Osteoblast (primary cell): ENCODE measurements around the gene CDCA4. TPM values are rescaled to one million over a fixed set of nuclear protein-coding genes. Genes with fewer than 3 reads are reported as not detected.

Experiments used
- DNase-seq: peaks from one replicate; pipeline ENCODE4 v3.0.0; 2011; ENCODE audit warnings: low spot score, mixed read lengths; ENCODE audit not compliant: insufficient read length; ENCODE audit errors: missing footprints
- H2AFZ ChIP-seq: 2 replicates; pipeline ENCODE4 v1.6.0; 2011; ENCODE audit warnings: mild to moderate bottlenecking, low read length
- H3K27ac ChIP-seq: 2 replicates; pipeline ENCODE4 v1.5.1; 2011; ENCODE audit warnings: mild to moderate bottlenecking, low read depth, low read length, moderate library complexity
- H3K27me3 ChIP-seq: 2 replicates; pipeline ENCODE4 v1.6.0; 2012; ENCODE audit warnings: mild to moderate bottlenecking, control low read depth, inconsistent platforms, low read length, moderate library complexity; ENCODE audit not compliant: insufficient read depth
- H3K36me3 ChIP-seq: 2 replicates; pipeline ENCODE4 v1.5.1; 2011; ENCODE audit warnings: mild to moderate bottlenecking, low read length, control low read depth, moderate library complexity; ENCODE audit not compliant: insufficient read depth
- H3K4me1 ChIP-seq: 2 replicates; pipeline ENCODE4 v1.5.1; 2011; ENCODE audit warnings: mild to moderate bottlenecking, low read length, control low read depth, moderate library complexity; ENCODE audit not compliant: insufficient read depth
- H3K4me2 ChIP-seq: 2 replicates; pipeline ENCODE4 v1.6.0; 2011; ENCODE audit warnings: mild to moderate bottlenecking, low read length; ENCODE audit not compliant: insufficient read depth
- H3K4me3 ChIP-seq: fragments of 200-600 bp; sonication (generic); 3 replicates; pipeline ENCODE4 v1.5.1; 2012; ENCODE audit warnings: mild to moderate bottlenecking, low read length, inconsistent platforms; ENCODE audit not compliant: insufficient read depth
- H3K79me2 ChIP-seq: 2 replicates; pipeline ENCODE4 v1.6.0; 2012; ENCODE audit warnings: mild to moderate bottlenecking, low read length, control low read depth, inconsistent platforms; ENCODE audit not compliant: insufficient read depth
- H3K9me3 ChIP-seq: 2 replicates; pipeline ENCODE4 v1.5.1; 2011; ENCODE audit warnings: low read depth, low read length, control low read depth
- H4K20me1 ChIP-seq: 2 replicates; pipeline ENCODE4 v1.6.0; 2012; ENCODE audit warnings: mild to moderate bottlenecking, low read length, control low read depth; ENCODE audit not compliant: insufficient read depth
- CTCF ChIP-seq: IDR thresholded peaks from 2 replicates; pipeline ENCODE4 v1.5.1; 2011; ENCODE audit warnings: mild to moderate bottlenecking, low read depth, low read length, moderate library complexity; ENCODE audit errors: extremely low read depth
- total RNA-seq: library from RNA; depleted of rRNA; stranded (reverse); fragments of >200 nt; gene quantifications from 2 replicates; pipeline ENCODE4 v1.2.3, GENCODE V29; 2012

CDCA4 gene
- total RNA-seq, 1 donor, result 13.8 TPM

DNA sequence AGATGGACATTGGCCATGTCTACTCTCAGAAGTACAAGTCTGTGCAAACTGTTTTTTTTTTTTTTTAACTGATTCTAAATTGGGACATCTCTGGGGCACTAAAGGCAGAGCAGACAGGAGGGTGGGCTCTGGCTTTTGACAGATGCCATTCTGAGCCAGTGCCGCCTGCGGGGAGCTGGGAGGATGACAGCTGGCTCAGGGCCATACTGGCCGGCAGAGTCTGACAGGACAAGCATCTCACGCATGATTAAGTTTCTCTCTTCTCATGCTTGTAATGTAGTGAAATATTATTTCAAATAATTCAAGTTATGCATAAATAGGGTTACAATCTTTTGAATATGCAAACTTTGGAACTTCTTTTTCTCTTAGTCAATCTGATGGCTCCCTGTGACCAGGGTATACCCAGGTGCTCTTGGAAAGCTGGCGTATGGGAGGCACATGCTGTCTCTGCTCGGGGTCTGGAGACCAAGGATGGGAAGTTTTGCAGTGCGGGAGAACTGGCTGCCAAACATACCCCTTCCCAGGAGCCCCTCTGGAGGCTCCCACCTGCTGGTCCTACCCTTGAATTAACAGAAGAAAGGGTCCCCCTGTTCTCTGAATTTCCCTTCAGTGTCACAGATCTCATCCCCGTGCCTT is 7.6 kb downstream of the CDCA4 start:
- H3K36me3 ChIP-seq, result peaks cover 25% of the 10 kb centered on the region
- H3K4me3 ChIP-seq, result no peak overlapping the region
- H3K9me3 ChIP-seq, result no peaks in the 10 kb centered on the region
- peak overlapping the region; percentile 31 for H3K27ac ChIP-seq
- H3K4me1 ChIP-seq, result peaks cover 14% of the 10 kb centered on the region
- peaks cover 92% of the 10 kb centered on the region for H3K79me2 ChIP-seq
- H2AFZ ChIP-seq, result no peak overlapping the region
- TF ChIP-seq CTCF, result no peak
- H3K4me2 ChIP-seq, result peak overlapping the region; percentile 37
- H4K20me1 ChIP-seq, result peaks cover 3% of the 10 kb centered on the region
- peak; percentile 89 for DNase-seq
- H3K27me3 ChIP-seq, result no peaks in the 10 kb centered on the region

- peak; percentile 78 for DNase-seq
- Histone ChIP-seq H3K27ac (peak overlapping the region; percentile 31), H2AFZ (peak overlapping the region; percentile 25), H3K9me3 (no peaks in the 10 kb centered on the region), H3K79me2 (peaks cover 92% of the 10 kb centered on the region), H4K20me1 (peaks cover 3% of the 10 kb centered on the region), H3K4me2 (no peak overlapping the region), H3K4me3 (no peak overlapping the region), H3K36me3 (peaks cover 31% of the 10 kb centered on the region), H3K4me1 (peaks cover 14% of the 10 kb centered on the region), H3K27me3 (no peaks in the 10 kb centered on the region)
- peak; percentile 53 for TF ChIP-seq CTCF
Observed at GRCh38 chr14:105012171-105012985, 8.5 kb downstream of the CDCA4 start.

- H3K27me3 ChIP-seq, result no peaks in the 10 kb centered on the region
- H3K9me3 ChIP-seq, result no peaks in the 10 kb centered on the region
- H3K27ac ChIP-seq, result no peak overlapping the region
- no peak overlapping the region for H3K4me3 ChIP-seq
- peaks cover 31% of the 10 kb centered on the region for H3K36me3 ChIP-seq
- peaks cover 14% of the 10 kb centered on the region for H3K4me1 ChIP-seq
- H3K79me2 ChIP-seq, result peaks cover 83% of the 10 kb centered on the region
- no peak overlapping the region for H3K4me2 ChIP-seq
- no peak overlapping the region for H2AFZ ChIP-seq
- no peak for TF ChIP-seq CTCF
- DNase-seq, result peak; percentile 52
- H4K20me1 ChIP-seq, result peaks cover 3% of the 10 kb centered on the region
Observed at GRCh38 chr14:105011312-105011990, 9.4 kb downstream of the CDCA4 start.

DNA sequence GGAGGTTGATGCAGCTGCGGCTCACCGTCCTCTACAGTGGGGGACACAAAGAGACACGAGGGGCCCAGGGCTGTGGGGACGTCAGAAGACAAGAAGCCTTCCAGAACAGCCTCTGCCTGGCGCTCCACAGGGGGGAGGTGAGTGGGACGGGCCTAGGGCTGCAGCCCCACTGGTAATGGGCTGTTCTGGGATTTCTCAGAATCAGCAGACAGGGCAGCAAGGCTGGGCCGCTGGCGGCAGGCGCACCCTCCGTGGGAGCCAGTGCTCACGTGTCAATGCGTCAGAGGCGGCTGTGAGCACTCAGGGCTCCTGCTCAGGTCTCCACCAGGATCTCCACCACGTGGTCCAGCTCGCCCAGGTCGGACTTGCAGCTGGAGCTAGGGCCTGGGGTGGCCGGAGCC is 10.0 kb downstream of the CDCA4 start:
- H3K36me3 ChIP-seq, result peaks cover 31% of the 10 kb centered on the region
- H3K9me3 ChIP-seq, result no peaks in the 10 kb centered on the region
- H3K4me2 ChIP-seq, result no peak overlapping the region
- H2AFZ ChIP-seq, result no peak overlapping the region
- TF ChIP-seq CTCF, result no peak
- H3K4me1 ChIP-seq, result peaks cover 14% of the 10 kb centered on the region
- H4K20me1 ChIP-seq, result peaks cover 3% of the 10 kb centered on the region
- no peaks in the 10 kb centered on the region for H3K27me3 ChIP-seq
- no peak overlapping the region for H3K27ac ChIP-seq
- no peak overlapping the region for H3K4me3 ChIP-seq
- H3K79me2 ChIP-seq, result peaks cover 78% of the 10 kb centered on the region
- peak; percentile 62 for DNase-seq
